IMR-90 (cell line): Measurements from ENCODE around the gene FXR2. TPM values are rescaled to one million over a fixed set of nuclear protein-coding genes. Genes with fewer than 3 reads are reported as not detected.

Source experiments
- ATAC-seq: fragments of 200-7000 bp; cut with Tn5 transposase; 2 replicates; pipeline ENCODE4 v1.9.1; 2020; ENCODE audit warnings: low read depth, mild to moderate bottlenecking, moderate library complexity
- BruUV-seq: library from RNA; stranded (reverse); fragments of 400-500 nt; replicated peaks from 2 replicates; lab custom pipeline; 2021; lab: Mats Ljungman, UMichigan
- CTCF ChIA-PET: fragments of 300-600 bp; formaldehyde crosslinking; extraction: SDS; loops from one replicate; lab custom pipeline; 2021; ENCODE audit warnings: antibody characterized with exemption; lab: Yijun Ruan, JAX
- POLR2A ChIA-PET: fragments of 300-600 bp; sonication (Branson Sonifier 250); formaldehyde crosslinking; loops from one replicate; lab custom pipeline; 2022; ENCODE audit warnings: antibody characterized with exemption; ENCODE audit not compliant: unreplicated experiment; lab: Charles Lee
- DNase-seq: peaks from one replicate; pipeline ENCODE4 v3.0.0; 2013
- H2AFZ ChIP-seq: replicated peaks from 2 replicates; pipeline ENCODE3; 2013; ENCODE audit warnings: low read length, mild to moderate bottlenecking; ENCODE audit not compliant: poor library complexity
- H2AK5ac ChIP-seq: 2 replicates; pipeline ENCODE4 v1.6.1; 2013; ENCODE audit warnings: low read depth, low read length, inconsistent platforms
- H2AK9ac ChIP-seq: replicated peaks from 2 replicates; pipeline ENCODE3; 2013; ENCODE audit warnings: mild to moderate bottlenecking, low read depth, low read length, moderate library complexity; ENCODE audit not compliant: poor library complexity
- H2BK120ac ChIP-seq: 2 replicates; pipeline ENCODE4 v1.6.1; 2013; ENCODE audit warnings: low read depth, low read length, inconsistent platforms
- H2BK15ac ChIP-seq: 3 replicates; pipeline ENCODE4 v1.6.1; 2013; ENCODE audit warnings: low read depth, low read length, inconsistent platforms
- H2BK20ac ChIP-seq: 2 replicates; pipeline ENCODE4 v1.6.1; 2013; ENCODE audit warnings: low read depth, mild to moderate bottlenecking, inconsistent platforms, low read length, moderate library complexity
- H2BK5ac ChIP-seq: 2 replicates; pipeline ENCODE4 v1.6.1; 2013; ENCODE audit warnings: mild to moderate bottlenecking, low read depth, low read length, inconsistent platforms; ENCODE audit not compliant: poor library complexity, severe bottlenecking
- H3K14ac ChIP-seq: replicated peaks from 2 replicates; pipeline ENCODE4 v1.6.1; 2013; ENCODE audit warnings: low read depth, low read length, inconsistent platforms
- H3K18ac ChIP-seq: 2 replicates; pipeline ENCODE4 v1.6.1; 2013; ENCODE audit warnings: low read depth, low read length, control low read depth
- H3K23ac ChIP-seq: 2 replicates; pipeline ENCODE4 v1.6.1; 2013; ENCODE audit warnings: low read depth, low read length, inconsistent platforms
- H3K27ac ChIP-seq: 2 replicates; pipeline ENCODE4 v1.5.1; 2013; ENCODE audit warnings: mild to moderate bottlenecking, control low read depth, low read length; ENCODE audit not compliant: insufficient read depth
- H3K27me3 ChIP-seq: 2 replicates; pipeline ENCODE4 v1.6.1; 2013; ENCODE audit warnings: low read length; ENCODE audit not compliant: control insufficient read depth, insufficient read depth
- H3K36me3 ChIP-seq: 2 replicates; pipeline ENCODE4 v1.6.1; 2013; ENCODE audit warnings: low read length, mixed read lengths; ENCODE audit not compliant: control insufficient read depth, insufficient read depth
- H3K4ac ChIP-seq: 2 replicates; pipeline ENCODE4 v1.6.1; 2013; ENCODE audit warnings: low read depth, low read length, inconsistent platforms
- H3K4me1 ChIP-seq: 2 replicates; pipeline ENCODE4 v1.6.1; 2013; ENCODE audit warnings: low read length, mixed read lengths; ENCODE audit not compliant: control insufficient read depth, insufficient read depth
- H3K4me2 ChIP-seq: 2 replicates; pipeline ENCODE4 v1.6.1; 2013; ENCODE audit warnings: low read depth, mild to moderate bottlenecking, control low read depth, low read length, moderate library complexity
- H3K4me3 ChIP-seq: 2 replicates; pipeline ENCODE4 v1.5.1; 2013; ENCODE audit warnings: low read depth, mild to moderate bottlenecking, control low read depth, low read length, moderate library complexity; ENCODE audit not compliant: insufficient read depth
- H3K56ac ChIP-seq: 2 replicates; pipeline ENCODE4 v1.6.1; 2013; ENCODE audit warnings: low read length, inconsistent platforms; ENCODE audit not compliant: insufficient read depth; ENCODE audit errors: extremely low read depth
- H3K79me1 ChIP-seq, 2 experiments: 2 replicates each; pipeline ENCODE4 v1.6.1; 2013; ENCODE audit warnings: low read length in 2 of 2, inconsistent platforms in 1 of 2, low read depth in 1 of 2
- H3K9ac ChIP-seq: 2 replicates; pipeline ENCODE4 v1.6.1; 2013; ENCODE audit warnings: low read depth, low read length, control low read depth
- H3K9me1 ChIP-seq: 2 replicates; pipeline ENCODE4 v1.6.1; 2013; ENCODE audit warnings: low read length, inconsistent platforms; ENCODE audit not compliant: insufficient read depth
- H3K9me3 ChIP-seq: 2 replicates; pipeline ENCODE4 v1.6.1; 2013; ENCODE audit warnings: low read length; ENCODE audit not compliant: control insufficient read depth, insufficient read depth
- H4K20me1 ChIP-seq: 2 replicates; pipeline ENCODE4 v1.6.1; 2013; ENCODE audit warnings: low read length, inconsistent platforms; ENCODE audit not compliant: insufficient read depth
- H4K5ac ChIP-seq: 2 replicates; pipeline ENCODE4 v1.6.1; 2013; ENCODE audit warnings: mild to moderate bottlenecking, low read depth, low read length, control low read depth
- H4K8ac ChIP-seq, 2 experiments: 2 replicates each; pipeline ENCODE4 v1.6.1; 2013; ENCODE audit warnings: low read depth in 2 of 2, low read length in 2 of 2, control low read depth in 1 of 2, inconsistent platforms in 1 of 2
- H4K91ac ChIP-seq: 2 replicates; pipeline ENCODE4 v1.6.1; 2013; ENCODE audit warnings: low read depth, low read length, inconsistent platforms; ENCODE audit not compliant: insufficient read depth
- BHLHE40 ChIP-seq: fragments of 150-350 bp; IDR thresholded peaks from 2 replicates; pipeline ENCODE4 v1.6.1; 2016; ENCODE audit warnings: mild to moderate bottlenecking, low read depth, low read length
- CEBPB ChIP-seq: IDR thresholded peaks from 2 replicates; pipeline ENCODE4 v1.6.1; 2012; ENCODE audit warnings: low read depth, low read length, improper control_type of control experiment
- CHD1 ChIP-seq: IDR thresholded peaks from 2 replicates; pipeline ENCODE4 v1.6.1; 2012; ENCODE audit warnings: low read depth, low read length, improper control_type of control experiment
- FOS ChIP-seq: fragments of 150-350 bp; IDR thresholded peaks from 2 replicates; pipeline ENCODE4 v1.6.1; 2016; ENCODE audit warnings: low read depth, low read length
- MAFK ChIP-seq: IDR thresholded peaks from 2 replicates; pipeline ENCODE4 v1.6.1; 2012; ENCODE audit warnings: low read depth, low read length, improper control_type of control experiment
- MAZ ChIP-seq: IDR thresholded peaks from 2 replicates; pipeline ENCODE4 v1.6.1; 2012; ENCODE audit warnings: low read depth, mild to moderate bottlenecking, low read length, improper control_type of control experiment, moderate library complexity, borderline replicate concordance
- MXI1 ChIP-seq: IDR thresholded peaks from 2 replicates; pipeline ENCODE4 v1.6.1; 2012; ENCODE audit warnings: low read depth, mild to moderate bottlenecking, low read length, moderate library complexity, borderline replicate concordance
- NFE2L2 ChIP-seq: fragments of 150-350 bp; IDR thresholded peaks from 2 replicates; pipeline ENCODE4 v1.6.1; 2016; ENCODE audit warnings: low read depth, mild to moderate bottlenecking, low read length
- POLR2A ChIP-seq: IDR thresholded peaks from 2 replicates; pipeline ENCODE4 v1.6.1; 2012; ENCODE audit warnings: mild to moderate bottlenecking, low read depth, low read length
- RAD21 ChIP-seq: IDR thresholded peaks from 2 replicates; pipeline ENCODE4 v1.6.1; 2012; ENCODE audit warnings: low read length, improper control_type of control experiment
- RCOR1 ChIP-seq: IDR thresholded peaks from 2 replicates; pipeline ENCODE4 v1.6.1; 2012; ENCODE audit warnings: mild to moderate bottlenecking, low read length, improper control_type of control experiment; ENCODE audit not compliant: insufficient replicate concordance
- RFX5 ChIP-seq: IDR thresholded peaks from 2 replicates; pipeline ENCODE4 v1.8.0; 2012; ENCODE audit warnings: low read depth, mild to moderate bottlenecking, low read length, moderate library complexity
- SMC3 ChIP-seq: fragments of 150-350 bp; IDR thresholded peaks from 2 replicates; pipeline ENCODE4 v1.6.1; 2016; ENCODE audit warnings: low read depth, mild to moderate bottlenecking, antibody characterized with exemption, low read length, moderate library complexity
- WGBS, 2 experiments: methylation state at CpG; one replicate each; pipeline versions ENCODE4 v1.1.5 to v1.1.7; 2013; ENCODE audit warnings: missing lambda C conversion rate in 2 of 2; ENCODE audit not compliant: insufficient read length in 1 of 2; ENCODE audit errors: extremely low coverage in 2 of 2; 5-methylcytosine and 5-hydroxymethylcytosine counted together
- dilution Hi-C: fragments of 300-500 bp; cut with HindIII; formaldehyde crosslinking; loops from one replicate; pipeline ENCODE4 v1.14.3; 2018; ENCODE audit warnings: low sequenced_read_pairs; ENCODE audit not compliant: unreplicated experiment
- in situ Hi-C: fragments of 300-500 bp; cut with MboI; formaldehyde crosslinking; loops from 3 replicates; pipeline ENCODE4 v1.14.3; 2019; ENCODE audit warnings: low sequenced_read_pairs, inconsistent platforms, mixed read lengths
- intact Hi-C: fragments of 100-400 bp; cut with micrococcal nuclease; formaldehyde crosslinking; loops from 2 replicates; pipeline ENCODE4 v1.10.0; 2022
- polyA plus RNA-seq, 3 experiments: library from polyadenylated mRNA; depleted of rRNA; stranded (reverse); fragments of >200 nt; gene quantifications; 2 replicates each; pipeline ENCODE4 v1.2.3, GENCODE V29; 2012; ENCODE audit warnings: low replicate concordance in 1 of 3
- total RNA-seq: library from RNA; depleted of rRNA; stranded (reverse); fragments of >200 nt; gene quantifications from 2 replicates; pipeline ENCODE4 v1.2.3, GENCODE V29; 2012
- TF ChIP-seq, protein P1 (sequence below): conservative IDR thresholded peaks from 2 replicates; pipeline ENCODE4 v1.5.1; 2012; ENCODE audit warnings: mild to moderate bottlenecking, low read depth, low read length, improper control_type of control experiment
- TF ChIP-seq, protein P2 (sequence below): fragments of 150-350 bp; IDR thresholded peaks from 2 replicates; pipeline ENCODE4 v1.6.1; 2016; ENCODE audit warnings: low read depth, mild to moderate bottlenecking, low read length, moderate library complexity, borderline replicate concordance
- TF ChIP-seq, protein P3 (sequence below): fragments of 150-350 bp; IDR thresholded peaks from 2 replicates; pipeline ENCODE4 v1.6.1; 2017; ENCODE audit warnings: mild to moderate bottlenecking, antibody characterized with exemption, low read length, low read depth

The FXR2 gene
- total and polyA plus RNA-seq, 2 of the 4 experiments (the other 2 are of a cell fraction) = 39.1 to 55.9 TPM

DNA sequence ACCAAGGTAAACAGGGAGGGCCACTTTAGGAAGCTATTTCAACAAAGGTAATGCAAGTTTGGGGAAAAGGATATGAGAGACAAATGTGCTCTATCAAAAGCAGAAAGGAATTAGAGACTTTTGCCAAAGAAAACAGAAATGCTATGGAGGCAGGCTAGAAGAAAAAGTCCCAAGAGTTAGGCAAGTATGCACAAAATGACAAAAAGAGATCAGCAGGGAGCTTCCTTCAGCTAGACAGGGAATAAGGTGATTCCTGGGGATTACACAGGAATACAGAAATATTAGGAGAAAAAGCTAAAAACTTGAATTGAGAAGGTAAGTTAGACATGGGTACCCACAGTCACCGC lies 2.4 kb downstream of the FXR2 start:
- no peak overlapping the region for H3K9ac ChIP-seq
- H3K27ac ChIP-seq = no peak overlapping the region

More for the DNA sequence above, 2.4 kb downstream of the FXR2 start:
- H2BK20ac ChIP-seq = no peak overlapping the region
- H3K9me3 ChIP-seq = no peaks in the 10 kb centered on the region
- peaks cover 9% of the 10 kb centered on the region for H3K4me1 ChIP-seq
- H4K5ac ChIP-seq = no peak overlapping the region
- no peak overlapping the region for H4K8ac ChIP-seq
- ATAC-seq (no peak), DNase-seq (no peak)
- TF ChIP-seq, protein P1, sequence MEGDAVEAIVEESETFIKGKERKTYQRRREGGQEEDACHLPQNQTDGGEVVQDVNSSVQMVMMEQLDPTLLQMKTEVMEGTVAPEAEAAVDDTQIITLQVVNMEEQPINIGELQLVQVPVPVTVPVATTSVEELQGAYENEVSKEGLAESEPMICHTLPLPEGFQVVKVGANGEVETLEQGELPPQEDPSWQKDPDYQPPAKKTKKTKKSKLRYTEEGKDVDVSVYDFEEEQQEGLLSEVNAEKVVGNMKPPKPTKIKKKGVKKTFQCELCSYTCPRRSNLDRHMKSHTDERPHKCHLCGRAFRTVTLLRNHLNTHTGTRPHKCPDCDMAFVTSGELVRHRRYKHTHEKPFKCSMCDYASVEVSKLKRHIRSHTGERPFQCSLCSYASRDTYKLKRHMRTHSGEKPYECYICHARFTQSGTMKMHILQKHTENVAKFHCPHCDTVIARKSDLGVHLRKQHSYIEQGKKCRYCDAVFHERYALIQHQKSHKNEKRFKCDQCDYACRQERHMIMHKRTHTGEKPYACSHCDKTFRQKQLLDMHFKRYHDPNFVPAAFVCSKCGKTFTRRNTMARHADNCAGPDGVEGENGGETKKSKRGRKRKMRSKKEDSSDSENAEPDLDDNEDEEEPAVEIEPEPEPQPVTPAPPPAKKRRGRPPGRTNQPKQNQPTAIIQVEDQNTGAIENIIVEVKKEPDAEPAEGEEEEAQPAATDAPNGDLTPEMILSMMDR = no peak
- TF ChIP-seq NFE2L2 (no peak), MAFK (no peak), BHLHE40 (no peak), CEBPB (no peak), POLR2A (no peak), MXI1 (no peak), RAD21 (no peak), CHD1 (no peak), RFX5 (no peak), FOS (no peak), MAZ (no peak), RCOR1 (no peak), SMC3 (no peak)
- TF ChIP-seq, protein P2, sequence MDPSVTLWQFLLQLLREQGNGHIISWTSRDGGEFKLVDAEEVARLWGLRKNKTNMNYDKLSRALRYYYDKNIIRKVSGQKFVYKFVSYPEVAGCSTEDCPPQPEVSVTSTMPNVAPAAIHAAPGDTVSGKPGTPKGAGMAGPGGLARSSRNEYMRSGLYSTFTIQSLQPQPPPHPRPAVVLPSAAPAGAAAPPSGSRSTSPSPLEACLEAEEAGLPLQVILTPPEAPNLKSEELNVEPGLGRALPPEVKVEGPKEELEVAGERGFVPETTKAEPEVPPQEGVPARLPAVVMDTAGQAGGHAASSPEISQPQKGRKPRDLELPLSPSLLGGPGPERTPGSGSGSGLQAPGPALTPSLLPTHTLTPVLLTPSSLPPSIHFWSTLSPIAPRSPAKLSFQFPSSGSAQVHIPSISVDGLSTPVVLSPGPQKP = no peak
- TF ChIP-seq, protein P3, sequence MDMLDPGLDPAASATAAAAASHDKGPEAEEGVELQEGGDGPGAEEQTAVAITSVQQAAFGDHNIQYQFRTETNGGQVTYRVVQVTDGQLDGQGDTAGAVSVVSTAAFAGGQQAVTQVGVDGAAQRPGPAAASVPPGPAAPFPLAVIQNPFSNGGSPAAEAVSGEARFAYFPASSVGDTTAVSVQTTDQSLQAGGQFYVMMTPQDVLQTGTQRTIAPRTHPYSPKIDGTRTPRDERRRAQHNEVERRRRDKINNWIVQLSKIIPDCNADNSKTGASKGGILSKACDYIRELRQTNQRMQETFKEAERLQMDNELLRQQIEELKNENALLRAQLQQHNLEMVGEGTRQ = no peak
- no peak overlapping the region for H2AK9ac ChIP-seq
- H2BK15ac ChIP-seq = no peak overlapping the region
- H4K20me1 ChIP-seq = peaks cover 54% of the 10 kb centered on the region
- no TSS peak for BruUV-seq
- peaks cover 16% of the 10 kb centered on the region for H3K9me1 ChIP-seq
- no peak overlapping the region for H3K56ac ChIP-seq
- H3K23ac ChIP-seq = peak overlapping the region; percentile 6; the same call in 1 of the 2 replicates
- no peak overlapping the region for H3K4ac ChIP-seq
- POLR2A ChIA-PET = no interaction called here
- no peak overlapping the region for H3K4me3 ChIP-seq
- peaks cover 5% of the 10 kb centered on the region for H3K36me3 ChIP-seq
- H2BK5ac ChIP-seq = no peak overlapping the region
- dilution Hi-C loops = no loop called here
- no peak overlapping the region for H2AK5ac ChIP-seq
- H3K27me3 ChIP-seq = no peaks in the 10 kb centered on the region
- in situ Hi-C loops = no loop called here
- peak overlapping the region; percentile 27; the same call in 1 of the 2 replicates for H3K4me2 ChIP-seq
- no peak overlapping the region for H3K18ac ChIP-seq
- CTCF ChIA-PET = interaction anchor here (0.7 kb wide), 1 partner anchor 167 kb away, joined by 7 read pairs; no protein-coding TSS in a partner anchor
- intact Hi-C loops = no loop called here
- no peak overlapping the region for H4K91ac ChIP-seq
- WGBS, 2 experiments = no CpG with 5 or more reads among the region's 1 CpG
- H2BK120ac ChIP-seq = no peak overlapping the region
- H2AFZ ChIP-seq = no peak overlapping the region
- H3K79me1 ChIP-seq = peaks cover 42 to 62% of the 10 kb centered on the region in 2 experiments
- no peak overlapping the region for H3K14ac ChIP-seq
